PC-3 (cell line): Measurements from ENCODE around the gene IRAK3. TPM values are rescaled to one million over a fixed set of nuclear protein-coding genes. Genes with fewer than 3 reads are reported as not detected.

Experiments used
- total RNA-seq: library from RNA; depleted of rRNA; stranded (reverse); fragments of >200 nt; gene quantifications from 2 replicates; pipeline ENCODE4 v1.2.3, GENCODE V29; 2014; rRNA removed

The IRAK3 gene
- total RNA-seq, 1 experiment from 2014 or later: not detected

Other genes starting within 250 kb of the IRAK3 start
- gene LLPH, start 58.5 kb upstream of the IRAK3 start, total RNA-seq: 11.2 and 16.5 TPM in 2 replicates
- 36.3 and 63.2 TPM in 2 replicates for gene TMBIM4, start 19.2 kb upstream of the IRAK3 start, total RNA-seq
- 2.1 and 2.7 TPM in 2 replicates for gene HELB, start 113.3 kb downstream of the IRAK3 start, total RNA-seq